LHCN-M2 (cell line): ENCODE data around the gene OPRM1. TPM values are rescaled to one million over a fixed set of nuclear protein-coding genes. Genes with fewer than 3 reads are reported as not detected.
"Not testable (repeated sequence)": the region's sequence is repeated elsewhere in the genome, so short reads cannot be mapped to it uniquely, and the experiment has no call there.

Experiments
- DNase-seq: peaks from one replicate; pipeline ENCODE4 v3.0.0-alpha.2; 2012; ENCODE audit warnings: low read depth
- total RNA-seq: library from RNA; depleted of rRNA; stranded (reverse); fragments of >200 nt; gene quantifications from 2 replicates; pipeline ENCODE4 v1.2.3, GENCODE V29; 2014

The OPRM1 gene
- total RNA-seq, 1 experiment from 2014 or later, result not detected

GRCh38 chr6:154238831-154239230 lies 199.8 kb downstream of the OPRM1 start:
- DNase-seq, result no peak

- no peak for DNase-seq
These were observed 200.4 kb downstream of the OPRM1 start for GRCh38 chr6:154239392-154239791.

- DNase-seq, result not testable (repeated sequence)
These were observed 202.0 kb downstream of the OPRM1 start for GRCh38 chr6:154241061-154241460.

- no peak for DNase-seq
These were observed 202.5 kb downstream of the OPRM1 start for GRCh38 chr6:154241581-154241980.

GRCh38 chr6:154242617-154243357 lies 203.7 kb downstream of the OPRM1 start:
- DNase-seq, result no peak

GRCh38 chr6:154243793-154244750 lies 205.0 kb downstream of the OPRM1 start:
- no peak for DNase-seq

GRCh38 chr6:154245506-154245905 lies 206.5 kb downstream of the OPRM1 start:
- DNase-seq, result no peak

- DNase-seq, result no peak
These were observed 207.7 kb downstream of the OPRM1 start for GRCh38 chr6:154246723-154247118.

GRCh38 chr6:154247119-154247861 lies 208.2 kb downstream of the OPRM1 start:
- no peak for DNase-seq

GRCh38 chr6:154249499-154250298 lies 210.7 kb downstream of the OPRM1 start:
- no peak for DNase-seq

GRCh38 chr6:154251116-154251515 lies 212.1 kb downstream of the OPRM1 start:
- no peak for DNase-seq

- DNase-seq, result no peak
These were observed 213.6 kb downstream of the OPRM1 start for GRCh38 chr6:154252678-154253077.

- no peak for DNase-seq
These were observed 218.0 kb downstream of the OPRM1 start for GRCh38 chr6:154257067-154257466.

- DNase-seq, result no peak
These were observed 219.2 kb downstream of the OPRM1 start for GRCh38 chr6:154258064-154258757.

GRCh38 chr6:154261688-154262397 lies 222.8 kb downstream of the OPRM1 start:
- no peak for DNase-seq

- no peak for DNase-seq
These were observed 227.6 kb downstream of the OPRM1 start for GRCh38 chr6:154266560-154267099.

GRCh38 chr6:154267508-154268106 lies 228.6 kb downstream of the OPRM1 start:
- DNase-seq, result no peak

- no peak for DNase-seq
These were observed 229.4 kb downstream of the OPRM1 start for GRCh38 chr6:154268486-154268885.

- no peak for DNase-seq
These were observed 235.1 kb downstream of the OPRM1 start for GRCh38 chr6:154274168-154274567.
